Pons (tissue), 1 donor: ENCODE measurements around the gene LUC7L.
"Not testable (repeated sequence)": the region's sequence is repeated elsewhere in the genome, so short reads cannot be mapped to it uniquely, and the experiment has no call there.

Experiments used
- DNase-seq: peaks from one replicate; pipeline ENCODE4 v3.0.0-alpha.2; 2016; ENCODE audit warnings: low spot score

LUC7L gene

DNA sequence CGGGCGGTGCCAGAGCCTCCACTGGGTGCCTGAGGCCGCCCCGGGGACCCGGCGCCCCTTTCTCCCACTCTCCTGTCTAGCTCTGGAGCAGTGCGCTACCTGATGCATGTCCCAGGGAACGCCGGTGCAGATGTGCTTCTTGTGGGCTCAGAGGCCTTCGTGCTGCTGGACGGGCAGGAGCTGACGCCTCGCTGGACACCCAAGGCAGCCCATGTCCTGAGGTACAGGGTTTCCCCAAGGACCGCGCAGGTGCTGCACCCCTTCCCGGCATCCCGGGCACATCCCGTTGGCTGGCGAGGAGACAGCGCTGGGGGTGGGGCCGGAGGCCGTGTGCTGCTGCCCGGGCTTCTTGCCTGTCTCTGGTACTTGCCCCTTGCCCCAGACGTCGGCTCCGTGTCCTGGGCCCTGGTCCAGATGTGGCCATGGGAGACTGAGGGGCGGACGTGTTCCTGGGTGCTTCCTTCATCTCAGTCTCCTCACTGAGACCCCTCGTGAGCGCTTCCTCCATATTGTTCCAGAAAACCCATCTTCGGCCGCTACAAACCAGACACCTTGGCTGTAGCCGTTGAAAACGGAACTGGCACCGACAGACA, 34.0 kb upstream of the LUC7L start:
- DNase-seq, result no peak

- DNase-seq, result no peak
Observed at GRCh38 chr16:262121-262745, 33.0 kb upstream of the LUC7L start.

DNA sequence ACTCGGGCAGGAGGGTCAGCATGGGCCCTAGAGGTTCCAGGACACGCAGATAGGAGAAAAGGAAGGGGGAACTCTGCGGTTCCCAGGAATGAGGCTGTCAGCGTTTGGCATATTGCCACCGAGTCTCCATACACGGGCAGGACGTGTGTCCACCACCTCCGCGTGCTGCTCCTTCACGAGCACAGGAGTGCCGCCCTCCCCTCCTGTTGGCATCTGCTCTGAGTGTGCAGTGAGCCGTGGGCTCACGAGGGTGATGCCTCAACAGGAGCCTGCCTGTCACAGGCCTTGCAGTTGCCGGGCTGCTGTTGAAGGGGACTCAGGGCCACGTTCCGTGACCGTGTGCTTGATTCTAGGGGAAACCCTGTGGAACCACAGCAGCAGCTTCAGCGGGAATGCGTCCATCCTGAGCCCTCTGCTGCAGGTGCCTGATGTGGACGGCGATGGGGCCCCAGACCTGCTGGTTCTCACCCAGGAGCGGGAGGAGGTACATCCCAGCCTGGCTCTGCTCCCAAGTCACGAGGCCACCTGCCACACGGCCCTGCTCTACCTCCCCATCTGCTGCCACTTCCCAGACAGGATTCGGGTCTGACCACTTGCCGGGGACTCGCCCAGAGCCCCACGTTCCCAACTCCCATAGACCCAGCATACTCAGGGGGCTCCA, 31.9 kb upstream of the LUC7L start:
- DNase-seq, result no peak

DNA sequence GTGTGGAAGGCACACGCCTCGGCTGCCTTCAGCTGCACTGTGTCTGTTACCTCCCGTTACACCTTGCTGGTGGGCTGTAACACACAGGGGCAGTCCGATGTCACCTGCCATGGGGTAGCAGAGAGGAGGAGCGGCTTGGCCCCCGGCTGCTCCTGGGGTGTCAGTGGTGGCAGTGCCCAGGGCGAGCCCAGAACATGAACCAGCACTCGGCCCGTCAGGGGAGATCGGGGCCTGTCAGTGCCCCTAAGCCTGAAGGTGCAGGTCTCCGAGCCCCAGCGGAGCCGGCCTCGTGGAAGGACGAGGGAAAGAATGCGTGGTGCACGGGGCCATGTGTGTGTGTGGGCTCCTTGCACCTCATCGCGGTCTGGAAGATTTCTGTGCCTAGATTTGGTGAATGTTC, 31.1 kb upstream of the LUC7L start:
- no peak for DNase-seq

DNA sequence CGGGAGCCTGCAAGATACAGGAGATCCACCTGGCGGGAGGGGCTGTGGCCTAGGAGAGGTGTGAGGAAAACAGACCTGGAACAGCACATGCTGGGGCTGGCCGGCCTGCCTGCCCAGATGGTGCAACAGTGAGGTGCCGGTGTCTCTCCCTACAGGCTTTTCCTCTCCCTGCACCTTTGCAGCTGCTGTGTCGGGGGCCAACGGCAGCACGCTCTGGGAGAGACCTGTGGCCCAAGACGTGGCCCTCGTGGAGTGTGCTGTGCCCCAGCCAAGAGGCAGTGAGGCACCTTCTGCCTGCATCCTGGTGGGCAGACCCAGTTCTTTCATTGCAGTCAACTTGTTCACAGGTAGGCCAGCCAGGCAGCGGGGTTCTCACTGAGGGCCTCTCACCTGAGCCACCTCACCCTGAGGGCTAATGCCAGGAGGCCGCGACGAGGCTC, 30.6 kb upstream of the LUC7L start:
- DNase-seq, result no peak

DNA sequence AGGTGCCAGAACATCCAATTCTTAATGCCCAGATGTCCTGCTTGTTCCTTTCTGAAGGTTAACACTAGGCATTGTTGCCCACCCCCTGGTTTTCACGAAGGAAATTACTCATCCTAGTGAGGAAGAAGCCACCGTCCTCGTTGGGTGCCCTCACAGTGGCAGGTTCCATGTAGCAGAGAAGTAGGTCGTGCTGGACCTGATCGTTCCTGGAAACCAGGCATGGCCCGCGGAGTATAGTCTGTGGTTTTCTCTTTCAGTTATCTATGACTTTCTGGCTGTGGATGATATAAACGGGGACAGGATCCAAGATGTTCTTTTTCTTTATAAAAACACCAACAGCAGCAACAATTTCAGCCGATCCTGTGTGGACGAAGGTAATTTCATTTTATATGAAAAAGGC, 30.0 kb upstream of the LUC7L start:
- no peak for DNase-seq

DNA sequence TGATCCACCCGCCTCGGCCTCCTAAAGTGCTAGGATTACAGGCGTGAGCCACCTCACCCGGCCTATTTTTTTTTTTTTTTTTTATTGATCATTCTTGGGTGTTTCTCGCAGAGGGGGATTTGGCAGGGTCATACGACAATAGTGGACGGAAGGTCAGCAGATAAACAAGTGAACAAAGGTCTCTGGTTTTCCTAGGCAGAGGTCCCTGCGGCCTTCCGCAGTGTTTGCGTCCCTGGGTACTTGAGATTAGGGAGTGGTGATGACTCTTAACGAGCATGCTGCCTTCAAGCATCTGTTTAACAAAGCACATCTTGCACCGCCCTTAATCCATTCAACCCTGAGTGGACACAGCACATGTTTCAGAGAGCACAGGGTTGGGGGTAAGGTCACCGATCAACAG, 28.8 kb upstream of the LUC7L start:
- not testable (repeated sequence) for DNase-seq

DNA sequence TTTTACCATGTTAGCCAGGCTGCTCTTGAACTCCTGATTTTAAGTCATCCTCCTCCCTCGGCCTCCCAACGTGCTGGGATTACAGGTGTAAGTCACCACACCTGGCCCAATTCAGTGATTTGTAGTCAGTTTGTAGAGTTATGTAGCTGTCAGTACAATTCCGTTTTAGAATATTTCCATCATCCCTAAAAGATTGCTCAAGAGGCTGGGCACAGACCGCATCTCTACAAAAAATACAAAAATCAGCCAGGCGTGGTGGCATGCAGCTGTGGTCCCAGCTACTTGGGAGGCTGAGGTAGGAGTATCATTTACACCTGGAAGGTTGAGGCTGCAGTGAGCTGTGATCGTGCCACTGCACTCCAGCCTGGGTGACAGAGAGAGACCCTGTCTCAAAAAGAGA, 25.9 kb upstream of the LUC7L start:
- DNase-seq, result no peak

DNA sequence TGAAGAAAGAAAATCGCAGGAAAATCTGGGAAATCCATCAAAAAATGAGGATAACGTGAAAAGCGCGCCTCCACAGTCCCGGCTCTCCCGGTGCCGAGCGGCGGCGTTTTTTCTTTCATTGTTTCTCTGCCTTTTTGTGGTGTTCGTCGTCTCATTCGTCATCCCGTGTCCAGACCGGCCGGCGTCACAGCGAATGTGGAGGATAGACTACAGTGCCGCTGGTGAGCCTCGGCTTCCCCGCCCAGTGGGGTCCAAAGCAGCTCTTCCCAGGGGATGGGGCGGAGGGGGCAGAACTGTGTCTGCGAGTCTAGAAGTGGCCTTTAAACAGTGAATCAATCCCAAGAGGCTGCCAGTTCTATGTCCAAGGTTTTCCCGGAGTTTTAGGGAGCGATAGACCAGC, 25.2 kb upstream of the LUC7L start:
- DNase-seq, result no peak

DNA sequence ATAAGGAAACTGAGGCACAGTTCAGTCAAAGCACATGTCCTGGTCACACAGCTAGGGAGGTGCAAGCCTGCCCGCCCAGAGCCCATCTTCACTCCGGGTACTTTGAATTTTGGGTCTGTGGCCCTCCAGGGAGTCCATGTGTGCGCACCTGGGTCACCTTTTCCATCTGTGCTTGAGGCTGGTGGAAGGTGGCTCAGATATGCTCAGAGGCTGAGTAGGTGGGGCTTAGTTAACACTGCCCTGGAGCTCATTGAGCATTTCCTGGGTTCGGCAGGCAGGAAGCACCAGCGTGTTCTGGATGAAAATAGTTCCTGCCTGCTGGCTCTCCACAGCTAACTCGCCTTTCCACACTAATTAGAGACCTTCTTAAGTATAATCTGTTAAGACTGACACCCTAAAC, 24.6 kb upstream of the LUC7L start:
- DNase-seq, result no peak

GRCh38 chr16:252366-253337, 23.4 kb upstream of the LUC7L start:
- DNase-seq, result no peak

DNA sequence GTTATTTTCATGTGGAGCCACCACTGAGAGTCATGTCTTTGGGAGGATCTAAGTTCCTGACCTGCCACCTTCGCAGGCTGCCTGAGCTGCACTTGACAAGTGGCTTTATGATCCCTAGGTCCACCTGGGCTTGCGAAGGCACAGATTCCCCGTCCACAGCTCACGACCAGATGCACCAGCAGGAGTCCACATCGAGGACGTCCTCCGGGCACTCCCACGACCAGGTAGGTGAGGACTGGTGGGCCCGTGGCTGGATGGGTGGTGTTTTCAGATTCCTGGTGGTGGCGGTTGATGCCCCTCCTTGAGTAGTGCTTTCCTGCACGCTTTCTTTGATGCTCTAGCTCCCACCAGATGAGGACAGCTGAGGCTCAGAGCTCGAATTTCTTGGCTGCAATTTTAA, 20.2 kb upstream of the LUC7L start:
- no peak for DNase-seq

- no peak for DNase-seq
Observed at GRCh38 chr16:247027-247426, 17.8 kb upstream of the LUC7L start.

DNA sequence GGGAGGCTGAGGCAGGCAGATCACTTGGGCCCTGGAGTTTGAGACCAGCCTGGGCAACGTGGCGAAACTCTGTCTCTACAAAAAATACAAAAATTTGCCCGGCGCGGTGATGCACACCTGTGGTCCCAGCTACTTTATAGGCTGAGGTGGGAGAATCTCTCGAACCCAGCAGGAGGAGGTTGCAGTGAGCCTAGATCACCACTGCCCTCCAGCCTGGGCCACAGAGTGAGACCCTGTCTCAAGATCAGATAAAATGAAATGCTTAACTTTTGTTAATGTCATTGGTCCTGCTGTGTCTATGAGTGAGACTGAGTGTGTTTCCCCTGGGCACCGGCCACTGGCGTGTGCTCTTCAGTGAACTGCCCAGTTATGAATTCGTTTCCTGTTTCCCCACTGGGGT, 15.9 kb upstream of the LUC7L start:
- no peak for DNase-seq

- DNase-seq, result no peak
Observed at GRCh38 chr16:243348-243747, 14.1 kb upstream of the LUC7L start.

GRCh38 chr16:242281-242680, 13.0 kb upstream of the LUC7L start:
- DNase-seq, result no peak

GRCh38 chr16:240559-240958, 11.3 kb upstream of the LUC7L start:
- DNase-seq, result no peak

- DNase-seq, result peak; percentile 91
Observed at GRCh38 chr16:239948-240277, 10.7 kb upstream of the LUC7L start.

GRCh38 chr16:234468-235305, 5.4 kb upstream of the LUC7L start, which contains the start of gene FAM234A:
Gene FAM234A, plus strand, starts transcription at chr16:234821. Its CDS starts 19,593 bp downstream, at chr16:254414.
- DNase-seq, result peak; percentile 93

DNA sequence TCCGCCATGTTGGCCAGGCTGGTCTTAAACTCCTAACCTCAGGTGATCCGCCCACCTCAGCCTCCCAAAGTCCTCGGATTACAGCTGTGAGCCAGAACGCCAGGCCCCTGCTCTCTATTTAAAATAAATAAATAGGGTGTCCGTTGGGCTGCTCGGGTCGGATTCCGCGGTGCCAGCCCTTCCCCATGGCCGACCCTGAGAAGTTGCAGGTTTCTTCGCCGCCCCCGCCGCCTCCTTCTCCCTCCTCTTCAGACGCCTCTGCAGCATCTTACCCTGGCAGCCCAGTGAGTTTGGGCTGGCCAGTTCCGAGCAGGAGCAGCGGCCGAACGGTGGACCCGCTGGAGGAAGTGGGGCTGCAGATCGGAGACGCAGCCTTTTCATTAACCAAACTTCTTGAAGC, 1.7 kb upstream of the LUC7L start:
- DNase-seq, result no peak

DNA sequence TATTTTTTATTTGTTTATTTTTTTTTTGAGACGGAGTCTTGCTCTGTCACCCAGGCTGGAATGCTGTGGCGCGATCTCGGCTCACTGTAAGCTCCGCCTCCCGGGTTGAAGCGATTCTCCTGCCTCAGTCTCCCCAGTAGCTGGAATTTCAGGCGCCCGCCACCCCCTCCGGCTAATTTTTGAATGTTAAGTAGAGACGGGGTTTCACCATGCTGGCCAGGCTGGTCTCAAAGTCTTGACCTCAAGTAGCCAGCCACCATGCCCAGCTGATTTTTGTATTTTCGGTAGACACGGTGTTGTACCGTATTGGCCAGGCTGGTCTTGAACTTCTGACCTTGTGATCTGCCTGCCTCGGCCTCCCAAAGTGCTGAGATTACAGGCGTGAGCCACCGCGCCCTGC, 1.1 kb upstream of the LUC7L start:
- not testable (repeated sequence) for DNase-seq
